Glomerular visceral epithelial cell (primary cell): Measurements from ENCODE around the gene CSNK1D.

ENCODE experiments used
- DNase-seq: peaks from one replicate; pipeline ENCODE4 v3.0.0-alpha.2; 2016; ENCODE audit errors: extremely low spot score

CSNK1D gene

GRCh38 chr17:82295472-82295814 is 21.9 kb upstream of the CSNK1D start:
- no peak for DNase-seq

DNA sequence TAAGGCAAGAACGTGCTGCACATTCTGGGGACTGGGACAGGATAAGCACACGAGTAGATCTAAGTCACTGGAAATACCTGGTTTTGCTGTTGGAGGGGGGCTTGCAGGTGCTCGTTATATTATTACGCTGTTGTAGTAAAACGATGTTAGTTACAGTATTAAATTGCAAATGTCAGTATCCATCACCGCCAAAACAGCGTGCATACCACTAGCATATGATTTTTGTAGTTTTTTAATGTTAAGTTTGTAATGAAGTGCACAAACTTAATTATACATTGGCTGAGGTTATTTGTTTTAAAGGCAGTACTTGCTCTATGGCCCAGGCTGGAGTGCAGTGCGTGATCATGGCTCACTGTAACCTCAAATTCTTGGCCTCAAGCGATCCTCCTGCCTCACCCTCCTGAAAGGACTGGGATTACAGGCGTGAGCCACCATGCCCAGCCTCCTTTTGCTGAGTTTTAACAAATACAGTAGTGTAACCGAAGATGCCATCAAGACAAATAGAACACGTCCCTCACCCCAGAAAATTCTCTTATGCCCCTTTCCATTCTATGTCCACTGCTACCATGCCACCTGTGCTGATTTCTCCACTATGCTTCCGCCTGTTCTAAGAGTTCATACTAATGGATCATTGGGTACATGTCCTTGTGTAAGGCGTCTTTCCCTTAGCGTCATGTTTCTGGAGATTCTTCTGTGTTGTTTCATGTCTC is 20.7 kb upstream of the CSNK1D start:
- DNase-seq, result no peak

GRCh38 chr17:82292251-82293154 is 19.0 kb upstream of the CSNK1D start:
- peak; percentile 97 for DNase-seq

GRCh38 chr17:82291582-82292250 is 18.2 kb upstream of the CSNK1D start:
- no peak for DNase-seq

GRCh38 chr17:82287868-82288801 is 14.6 kb upstream of the CSNK1D start:
- peak; percentile 88 for DNase-seq

DNA sequence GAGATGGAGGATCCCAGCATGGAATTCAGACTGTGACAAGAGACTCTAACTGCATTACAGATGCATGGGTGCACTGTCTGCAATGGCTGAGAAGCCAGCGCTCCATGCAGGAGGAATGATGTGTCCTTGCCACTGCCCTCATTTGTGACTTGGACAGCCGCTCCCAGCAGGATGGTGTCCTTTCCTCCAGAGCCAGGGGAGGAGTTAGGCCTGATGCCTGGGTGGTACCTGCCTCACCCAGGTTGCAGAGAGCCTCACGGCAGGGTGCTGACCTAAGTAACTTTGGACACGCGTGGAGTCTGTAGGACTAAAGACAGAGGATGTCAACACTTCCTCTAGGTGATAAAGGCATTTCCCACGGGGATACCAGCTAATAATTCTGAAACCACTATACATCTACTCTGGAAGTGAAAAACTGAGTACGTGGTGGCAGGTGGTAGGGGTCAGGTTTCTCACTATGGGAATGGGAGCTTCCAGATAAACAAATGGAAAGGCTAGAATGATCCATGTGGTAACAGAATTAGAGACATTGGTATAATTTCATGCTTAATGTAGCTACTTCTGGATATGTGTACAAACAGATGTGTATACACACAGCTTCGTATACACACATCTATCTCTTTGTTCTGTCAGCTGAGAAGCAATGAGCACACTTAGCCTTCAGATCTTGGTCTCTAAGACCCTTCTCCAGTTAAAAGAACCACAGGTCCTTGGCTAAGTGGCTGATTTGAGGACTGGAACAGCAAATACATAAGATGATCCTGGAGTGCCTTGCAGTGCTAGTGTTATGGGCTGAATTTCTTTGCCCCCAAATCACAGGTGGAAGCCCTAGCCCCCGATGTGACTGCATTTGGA is 13.7 kb upstream of the CSNK1D start:
- DNase-seq, result no peak

DNA sequence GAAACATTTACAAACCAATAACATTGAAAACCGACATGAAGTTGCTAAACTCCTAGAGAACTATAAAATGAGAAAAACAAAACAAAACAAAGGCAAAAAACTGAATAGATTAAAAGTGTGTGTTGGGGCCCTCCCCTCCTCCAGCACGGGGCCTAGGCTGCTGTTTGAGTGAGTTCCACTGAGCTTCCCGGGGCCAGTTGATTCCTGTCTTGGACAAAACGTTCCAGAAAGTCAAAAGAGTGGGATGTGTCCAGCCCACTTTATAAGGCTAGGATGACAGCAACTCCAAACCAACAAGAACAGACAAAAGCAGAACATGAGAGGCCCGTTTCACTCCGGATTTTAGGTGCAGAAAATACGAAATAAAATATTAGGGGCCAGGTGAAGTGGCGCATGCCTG is 11.6 kb upstream of the CSNK1D start:
- DNase-seq, result no peak

DNA sequence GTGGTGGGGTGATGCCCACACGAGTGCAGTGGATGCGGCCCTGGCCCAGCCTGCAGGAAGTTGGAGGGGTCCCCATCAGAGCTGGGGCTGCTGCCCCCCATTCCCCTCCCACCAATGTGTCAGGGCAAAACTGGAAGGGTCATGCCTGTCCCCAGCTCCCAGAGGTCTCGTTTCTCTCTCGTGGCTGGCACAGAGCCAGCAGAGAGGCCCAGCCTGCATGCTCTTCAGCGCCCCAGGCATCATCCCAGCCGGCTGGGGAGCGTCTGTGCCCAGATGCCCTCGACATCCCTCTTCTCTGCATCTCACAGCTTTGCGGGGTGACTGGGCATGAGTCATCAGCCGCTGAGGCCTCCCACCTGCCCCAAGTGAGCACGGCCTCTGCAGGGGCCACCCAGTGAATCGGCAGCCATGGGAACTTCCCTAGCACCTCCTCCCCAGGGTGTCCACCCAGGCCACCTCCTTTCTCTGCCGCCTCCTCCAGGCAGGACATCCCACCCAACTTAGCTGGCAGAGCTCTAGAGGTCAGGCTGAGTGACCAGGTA is 9.8 kb upstream of the CSNK1D start:
- peak; percentile 97 for DNase-seq

DNA sequence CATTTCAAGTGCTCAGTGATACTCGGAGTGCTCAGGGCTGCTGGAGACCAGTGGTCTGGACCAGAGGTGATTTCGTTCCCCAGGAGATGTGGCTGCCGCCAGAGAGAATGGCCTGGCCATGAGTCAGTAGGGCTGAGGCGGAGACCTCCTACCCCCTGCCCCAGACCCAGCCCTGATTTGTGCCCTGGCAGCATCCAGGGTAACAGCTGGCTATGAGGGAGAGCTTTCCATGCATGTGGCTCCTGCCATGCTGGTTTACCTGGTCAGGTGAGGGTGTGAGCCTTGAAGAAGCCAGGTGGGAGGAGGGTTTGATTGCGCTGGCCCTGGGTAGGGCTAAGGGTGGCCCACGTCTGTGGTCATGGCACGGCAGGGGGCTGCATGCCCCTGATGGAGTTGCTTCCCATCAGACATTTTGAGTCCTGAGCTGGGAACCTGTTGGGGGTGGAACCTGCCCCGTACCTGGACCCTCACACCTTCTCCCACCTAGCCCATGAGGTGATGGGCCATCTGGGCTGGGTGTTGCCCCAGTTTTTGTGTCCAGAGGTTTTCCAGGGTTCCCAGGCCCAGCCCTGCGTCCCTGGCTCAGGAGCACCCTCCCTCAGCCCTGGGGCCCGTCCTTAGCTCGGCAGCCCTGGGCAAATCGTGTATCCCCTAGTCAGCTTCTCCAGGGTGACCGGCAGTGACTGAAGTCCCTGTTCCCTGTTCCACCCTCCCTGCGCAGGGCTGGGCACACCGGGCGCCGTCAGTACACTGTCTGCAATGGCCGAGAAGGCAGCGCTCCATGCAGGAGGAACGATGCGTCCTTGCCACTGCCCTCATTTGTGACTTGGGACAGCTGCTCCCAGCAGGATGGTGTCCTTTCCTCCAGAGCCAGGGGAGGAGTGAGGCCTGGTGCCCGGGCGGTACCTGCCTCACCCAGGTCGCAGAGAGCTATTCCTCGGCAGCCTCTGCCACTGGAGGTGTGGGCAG is 9.0 kb upstream of the CSNK1D start:
- no peak for DNase-seq

- DNase-seq, result peak; percentile 91
Measured at GRCh38 chr17:82281502-82282238, 8.2 kb upstream of the CSNK1D start.

DNA sequence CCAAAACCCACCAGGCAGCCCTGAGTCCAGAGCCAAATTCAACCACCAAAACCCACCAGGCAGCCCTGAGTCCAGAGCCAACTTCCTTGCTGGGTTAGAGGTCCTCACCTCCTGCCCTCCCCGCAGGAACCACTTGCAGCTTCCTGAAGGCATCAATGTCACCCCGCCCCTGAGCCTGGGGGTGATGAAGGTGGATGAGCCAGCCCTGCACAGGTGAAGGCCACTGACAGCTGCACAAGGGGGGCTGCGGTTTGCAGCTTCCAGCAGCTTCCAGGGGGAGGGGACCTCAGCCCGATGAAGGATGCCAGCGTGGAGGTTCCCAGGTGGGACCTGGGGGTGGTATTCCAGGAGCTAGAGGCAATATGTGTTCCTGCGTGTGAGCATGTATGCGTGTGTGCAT is 7.6 kb upstream of the CSNK1D start:
- no peak for DNase-seq

GRCh38 chr17:82280537-82280936 is 7.0 kb upstream of the CSNK1D start:
- DNase-seq, result no peak

DNA sequence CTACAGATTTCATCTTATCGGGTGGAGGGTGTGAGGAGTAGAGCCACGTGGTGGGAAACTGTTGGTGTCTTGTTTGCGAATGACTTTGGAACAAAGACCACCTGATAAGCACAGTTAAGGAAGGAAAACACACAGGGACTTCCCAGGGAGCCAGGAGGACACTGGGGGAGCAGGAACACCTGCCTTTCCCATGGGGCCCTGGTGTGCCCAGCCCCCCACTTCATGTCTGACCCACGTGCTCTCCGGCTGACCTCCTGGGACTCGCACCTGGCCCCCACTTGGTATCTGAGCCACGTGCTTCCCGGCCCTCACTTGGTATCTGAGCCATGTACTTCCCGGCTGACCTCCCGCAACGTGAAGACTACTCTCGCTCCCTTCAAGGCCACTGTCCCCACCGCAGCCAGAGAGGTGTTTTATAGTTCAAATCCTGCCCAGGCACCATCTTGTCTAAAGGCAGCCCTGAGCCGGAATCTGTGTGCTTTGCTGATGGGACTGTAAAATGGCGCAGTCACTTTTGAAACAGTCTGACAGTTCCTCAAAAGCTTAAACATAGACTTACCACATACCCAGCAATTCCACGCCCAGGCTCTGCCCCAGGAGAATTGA is 5.4 kb upstream of the CSNK1D start:
- DNase-seq, result no peak

GRCh38 chr17:82278308-82278707 is 4.8 kb upstream of the CSNK1D start:
- no peak for DNase-seq

GRCh38 chr17:82277851-82278250 is 4.4 kb upstream of the CSNK1D start:
- no peak for DNase-seq

DNA sequence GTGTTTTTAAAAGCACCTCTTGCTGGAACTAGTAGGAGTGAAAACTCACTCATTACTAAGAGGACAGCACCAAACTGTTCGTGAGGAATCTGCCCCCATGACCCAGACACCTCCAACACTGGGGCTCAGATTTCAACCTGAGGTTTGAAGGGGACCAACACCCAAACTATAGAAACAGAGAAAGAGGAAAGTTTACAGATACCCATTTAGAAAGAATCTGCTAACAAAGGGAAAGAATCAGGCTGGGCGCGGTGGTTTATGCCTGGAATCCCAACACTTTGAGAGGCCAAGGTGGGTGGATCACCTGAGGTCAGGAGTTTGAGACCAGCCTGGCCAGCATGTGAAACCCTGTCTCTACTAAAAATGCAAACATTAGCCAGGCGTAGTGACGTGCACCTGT is 3.4 kb upstream of the CSNK1D start:
- DNase-seq, result no peak

DNA sequence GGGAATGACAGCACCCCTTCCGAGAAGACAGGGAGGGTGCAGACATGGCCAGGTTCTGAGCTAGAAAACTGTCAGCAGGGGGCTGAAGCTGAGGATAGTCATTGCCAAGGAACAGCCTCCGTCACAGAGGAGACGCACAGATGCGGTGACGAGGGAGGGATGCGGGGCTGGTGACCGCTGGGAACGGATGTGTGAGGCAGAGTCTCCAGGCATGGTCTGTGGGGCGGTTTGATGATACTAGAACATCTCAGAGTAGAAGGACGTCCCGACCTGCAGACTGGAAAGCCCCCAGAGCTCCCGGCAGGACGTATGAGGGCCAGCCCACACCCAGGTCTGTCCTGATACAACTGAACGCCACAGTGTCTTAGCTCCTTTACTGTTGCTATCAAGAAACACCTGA is 1.8 kb upstream of the CSNK1D start:
- no peak for DNase-seq
